IMR-90 (cell line): ENCODE results near the gene IQCK. TPM values are rescaled to one million over a fixed set of nuclear protein-coding genes. Genes with fewer than 3 reads are reported as not detected.

Experiments
- ATAC-seq: fragments of 200-7000 bp; cut with Tn5 transposase; 2 replicates; pipeline ENCODE4 v1.9.1; 2020; ENCODE audit warnings: low read depth, mild to moderate bottlenecking, moderate library complexity
- BruUV-seq: library from RNA; stranded (reverse); fragments of 400-500 nt; replicated peaks from 2 replicates; lab custom pipeline; 2021; lab: Mats Ljungman, UMichigan
- CTCF ChIA-PET: fragments of 300-600 bp; formaldehyde crosslinking; extraction: SDS; loops from one replicate; lab custom pipeline; 2021; ENCODE audit warnings: antibody characterized with exemption; lab: Yijun Ruan, JAX
- POLR2A ChIA-PET: fragments of 300-600 bp; sonication (Branson Sonifier 250); formaldehyde crosslinking; loops from one replicate; lab custom pipeline; 2022; ENCODE audit warnings: antibody characterized with exemption; ENCODE audit not compliant: unreplicated experiment; lab: Charles Lee
- DNase-seq: peaks from one replicate; pipeline ENCODE4 v3.0.0; 2013
- H2AFZ ChIP-seq: replicated peaks from 2 replicates; pipeline ENCODE3; 2013; ENCODE audit warnings: low read length, mild to moderate bottlenecking; ENCODE audit not compliant: poor library complexity
- H2AK5ac ChIP-seq: 2 replicates; pipeline ENCODE4 v1.6.1; 2013; ENCODE audit warnings: low read depth, low read length, inconsistent platforms
- H2AK9ac ChIP-seq: replicated peaks from 2 replicates; pipeline ENCODE3; 2013; ENCODE audit warnings: mild to moderate bottlenecking, low read depth, low read length, moderate library complexity; ENCODE audit not compliant: poor library complexity
- H2BK120ac ChIP-seq: 2 replicates; pipeline ENCODE4 v1.6.1; 2013; ENCODE audit warnings: low read depth, low read length, inconsistent platforms
- H2BK15ac ChIP-seq: 3 replicates; pipeline ENCODE4 v1.6.1; 2013; ENCODE audit warnings: low read depth, low read length, inconsistent platforms
- H2BK20ac ChIP-seq: 2 replicates; pipeline ENCODE4 v1.6.1; 2013; ENCODE audit warnings: low read depth, mild to moderate bottlenecking, inconsistent platforms, low read length, moderate library complexity
- H2BK5ac ChIP-seq: 2 replicates; pipeline ENCODE4 v1.6.1; 2013; ENCODE audit warnings: mild to moderate bottlenecking, low read depth, low read length, inconsistent platforms; ENCODE audit not compliant: poor library complexity, severe bottlenecking
- H3K14ac ChIP-seq: replicated peaks from 2 replicates; pipeline ENCODE4 v1.6.1; 2013; ENCODE audit warnings: low read depth, low read length, inconsistent platforms
- H3K18ac ChIP-seq: 2 replicates; pipeline ENCODE4 v1.6.1; 2013; ENCODE audit warnings: low read depth, low read length, control low read depth
- H3K23ac ChIP-seq: 2 replicates; pipeline ENCODE4 v1.6.1; 2013; ENCODE audit warnings: low read depth, low read length, inconsistent platforms
- H3K27ac ChIP-seq: 2 replicates; pipeline ENCODE4 v1.5.1; 2013; ENCODE audit warnings: mild to moderate bottlenecking, control low read depth, low read length; ENCODE audit not compliant: insufficient read depth
- H3K27me3 ChIP-seq: 2 replicates; pipeline ENCODE4 v1.6.1; 2013; ENCODE audit warnings: low read length; ENCODE audit not compliant: control insufficient read depth, insufficient read depth
- H3K36me3 ChIP-seq: 2 replicates; pipeline ENCODE4 v1.6.1; 2013; ENCODE audit warnings: low read length, mixed read lengths; ENCODE audit not compliant: control insufficient read depth, insufficient read depth
- H3K4ac ChIP-seq: 2 replicates; pipeline ENCODE4 v1.6.1; 2013; ENCODE audit warnings: low read depth, low read length, inconsistent platforms
- H3K4me1 ChIP-seq: 2 replicates; pipeline ENCODE4 v1.6.1; 2013; ENCODE audit warnings: low read length, mixed read lengths; ENCODE audit not compliant: control insufficient read depth, insufficient read depth
- H3K4me2 ChIP-seq: 2 replicates; pipeline ENCODE4 v1.6.1; 2013; ENCODE audit warnings: low read depth, mild to moderate bottlenecking, control low read depth, low read length, moderate library complexity
- H3K4me3 ChIP-seq: 2 replicates; pipeline ENCODE4 v1.5.1; 2013; ENCODE audit warnings: low read depth, mild to moderate bottlenecking, control low read depth, low read length, moderate library complexity; ENCODE audit not compliant: insufficient read depth
- H3K56ac ChIP-seq: 2 replicates; pipeline ENCODE4 v1.6.1; 2013; ENCODE audit warnings: low read length, inconsistent platforms; ENCODE audit not compliant: insufficient read depth; ENCODE audit errors: extremely low read depth
- H3K79me1 ChIP-seq, 2 experiments: 2 replicates each; pipeline ENCODE4 v1.6.1; 2013; ENCODE audit warnings: low read length in 2 of 2, inconsistent platforms in 1 of 2, low read depth in 1 of 2
- H3K9ac ChIP-seq: 2 replicates; pipeline ENCODE4 v1.6.1; 2013; ENCODE audit warnings: low read depth, low read length, control low read depth
- H3K9me1 ChIP-seq: 2 replicates; pipeline ENCODE4 v1.6.1; 2013; ENCODE audit warnings: low read length, inconsistent platforms; ENCODE audit not compliant: insufficient read depth
- H3K9me3 ChIP-seq: 2 replicates; pipeline ENCODE4 v1.6.1; 2013; ENCODE audit warnings: low read length; ENCODE audit not compliant: control insufficient read depth, insufficient read depth
- H4K20me1 ChIP-seq: 2 replicates; pipeline ENCODE4 v1.6.1; 2013; ENCODE audit warnings: low read length, inconsistent platforms; ENCODE audit not compliant: insufficient read depth
- H4K5ac ChIP-seq: 2 replicates; pipeline ENCODE4 v1.6.1; 2013; ENCODE audit warnings: mild to moderate bottlenecking, low read depth, low read length, control low read depth
- H4K8ac ChIP-seq, 2 experiments: 2 replicates each; pipeline ENCODE4 v1.6.1; 2013; ENCODE audit warnings: low read depth in 2 of 2, low read length in 2 of 2, control low read depth in 1 of 2, inconsistent platforms in 1 of 2
- H4K91ac ChIP-seq: 2 replicates; pipeline ENCODE4 v1.6.1; 2013; ENCODE audit warnings: low read depth, low read length, inconsistent platforms; ENCODE audit not compliant: insufficient read depth
- ELK1 ChIP-seq: fragments of 150-350 bp; IDR thresholded peaks from 2 replicates; pipeline ENCODE4 v1.6.1; 2016; ENCODE audit warnings: low read depth, mild to moderate bottlenecking, low read length, moderate library complexity, borderline replicate concordance
- WGBS, 2 experiments: methylation state at CpG; one replicate each; pipeline versions ENCODE4 v1.1.5 to v1.1.7; 2013; ENCODE audit warnings: missing lambda C conversion rate in 2 of 2; ENCODE audit not compliant: insufficient read length in 1 of 2; ENCODE audit errors: extremely low coverage in 2 of 2; 5-methylcytosine and 5-hydroxymethylcytosine counted together
- dilution Hi-C: fragments of 300-500 bp; cut with HindIII; formaldehyde crosslinking; loops from one replicate; pipeline ENCODE4 v1.14.3; 2018; ENCODE audit warnings: low sequenced_read_pairs; ENCODE audit not compliant: unreplicated experiment
- in situ Hi-C: fragments of 300-500 bp; cut with MboI; formaldehyde crosslinking; loops from 3 replicates; pipeline ENCODE4 v1.14.3; 2019; ENCODE audit warnings: low sequenced_read_pairs, inconsistent platforms, mixed read lengths
- intact Hi-C: fragments of 100-400 bp; cut with micrococcal nuclease; formaldehyde crosslinking; loops from 2 replicates; pipeline ENCODE4 v1.10.0; 2022
- polyA plus RNA-seq, 3 experiments: library from polyadenylated mRNA; depleted of rRNA; stranded (reverse); fragments of >200 nt; gene quantifications; 2 replicates each; pipeline ENCODE4 v1.2.3, GENCODE V29; 2012; ENCODE audit warnings: low replicate concordance in 1 of 3
- total RNA-seq: library from RNA; depleted of rRNA; stranded (reverse); fragments of >200 nt; gene quantifications from 2 replicates; pipeline ENCODE4 v1.2.3, GENCODE V29; 2012

Gene IQCK
- total and polyA plus RNA-seq, 2 of the 4 experiments (the other 2 are of a cell fraction), result 4.1 to 5.4 TPM

DNA sequence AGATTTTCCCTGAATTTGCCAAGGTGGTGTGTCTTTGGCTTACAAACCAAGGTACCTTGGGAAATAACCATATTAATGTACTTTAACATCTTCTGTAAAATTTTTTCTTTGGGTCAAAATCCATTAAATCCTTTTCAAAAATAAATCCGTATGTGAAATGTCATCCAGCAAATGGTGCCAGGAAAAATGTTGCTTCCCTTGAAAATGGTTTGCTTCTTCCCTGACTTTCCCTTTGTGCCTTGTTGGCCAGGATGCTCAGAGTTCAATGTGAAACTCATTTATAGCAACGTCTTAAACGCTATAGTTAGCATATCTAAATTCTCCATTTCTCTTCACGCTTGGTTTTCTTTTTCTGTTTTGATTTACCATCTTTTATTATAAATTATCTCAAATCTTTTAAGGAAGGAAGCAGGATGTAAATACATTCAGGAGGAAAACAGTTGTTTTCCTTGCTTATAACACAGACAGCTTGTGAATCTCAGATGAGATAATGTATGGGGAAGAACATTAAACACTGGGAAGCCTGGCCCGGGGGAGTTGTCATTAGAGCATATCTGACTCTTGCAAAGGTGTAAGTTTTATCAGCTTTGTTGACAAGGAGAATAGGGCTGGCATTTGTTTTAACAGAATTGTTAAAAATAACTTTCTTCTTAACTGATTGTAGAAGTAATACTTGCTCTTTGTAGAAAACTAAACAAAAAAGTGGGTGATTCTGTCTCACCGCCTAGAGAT lies 124.5 kb downstream of the IQCK start:
- H3K4me2 ChIP-seq, result no peak overlapping the region
- CTCF ChIA-PET, result no interaction called here
- no TSS peak for BruUV-seq

More for the DNA sequence above, 124.5 kb downstream of the IQCK start:
- no peak overlapping the region for H3K9ac ChIP-seq
- intact Hi-C loops, result no loop called here
- in situ Hi-C loops, result no loop called here
- dilution Hi-C loops, result no loop called here
- H3K27ac ChIP-seq, result no peak overlapping the region
- H2AK9ac ChIP-seq, result no peak overlapping the region
- no peak overlapping the region for H2AK5ac ChIP-seq
- H3K36me3 ChIP-seq, result no peaks in the 10 kb centered on the region
- H2AFZ ChIP-seq, result no peak overlapping the region
- no peaks in the 10 kb centered on the region for H4K20me1 ChIP-seq
- POLR2A ChIA-PET, result no interaction called here
- no peak overlapping the region for H4K5ac ChIP-seq
- no peak overlapping the region for H3K14ac ChIP-seq
- no CpG with 5 or more reads among the region's 6 CpGs for WGBS, 2 experiments
- no peak overlapping the region for H2BK20ac ChIP-seq
- ATAC-seq (no peak), DNase-seq (no peak)
- H3K4me1 ChIP-seq, result peaks cover 5% of the 10 kb centered on the region
- no peak overlapping the region for H3K4me3 ChIP-seq
- no peaks in the 10 kb centered on the region; the same call in 1 of the 2 replicates for H3K27me3 ChIP-seq
- no peak overlapping the region for H2BK5ac ChIP-seq
- no peak overlapping the region for H3K18ac ChIP-seq
- no peak overlapping the region; the same call in 1 of the 2 replicates for H4K91ac ChIP-seq
- H4K8ac ChIP-seq, result no peak overlapping the region
- no peak overlapping the region for H2BK120ac ChIP-seq
- H2BK15ac ChIP-seq, result no peak overlapping the region
- no peak for TF ChIP-seq ELK1
- no peaks in the 10 kb centered on the region for H3K9me3 ChIP-seq
- H3K23ac ChIP-seq, result no peak overlapping the region
- no peaks in the 10 kb centered on the region for H3K9me1 ChIP-seq
- H3K56ac ChIP-seq, result no peak overlapping the region
- H3K79me1 ChIP-seq, result no peaks in the 10 kb centered on the region
- no peak overlapping the region for H3K4ac ChIP-seq
